ENCODE results near the gene PITPNC1.

GRCh38 chr17:67499685-67500084, 122.6 kb downstream of the PITPNC1 start:
- TF ChIP-seq POLR2A (IDR thresholded peaks at IDR 0.05) = no peak
- TF ChIP-seq, protein P1, sequence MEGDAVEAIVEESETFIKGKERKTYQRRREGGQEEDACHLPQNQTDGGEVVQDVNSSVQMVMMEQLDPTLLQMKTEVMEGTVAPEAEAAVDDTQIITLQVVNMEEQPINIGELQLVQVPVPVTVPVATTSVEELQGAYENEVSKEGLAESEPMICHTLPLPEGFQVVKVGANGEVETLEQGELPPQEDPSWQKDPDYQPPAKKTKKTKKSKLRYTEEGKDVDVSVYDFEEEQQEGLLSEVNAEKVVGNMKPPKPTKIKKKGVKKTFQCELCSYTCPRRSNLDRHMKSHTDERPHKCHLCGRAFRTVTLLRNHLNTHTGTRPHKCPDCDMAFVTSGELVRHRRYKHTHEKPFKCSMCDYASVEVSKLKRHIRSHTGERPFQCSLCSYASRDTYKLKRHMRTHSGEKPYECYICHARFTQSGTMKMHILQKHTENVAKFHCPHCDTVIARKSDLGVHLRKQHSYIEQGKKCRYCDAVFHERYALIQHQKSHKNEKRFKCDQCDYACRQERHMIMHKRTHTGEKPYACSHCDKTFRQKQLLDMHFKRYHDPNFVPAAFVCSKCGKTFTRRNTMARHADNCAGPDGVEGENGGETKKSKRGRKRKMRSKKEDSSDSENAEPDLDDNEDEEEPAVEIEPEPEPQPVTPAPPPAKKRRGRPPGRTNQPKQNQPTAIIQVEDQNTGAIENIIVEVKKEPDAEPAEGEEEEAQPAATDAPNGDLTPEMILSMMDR (IDR thresholded peaks at IDR 0.05) = no peak
